ENCODE results near the gene MSRB2.

- no peak for TF ChIP-seq NFE2L2 (IDR thresholded peaks at IDR 0.05; ENCODE audit: low read depth, low read length)
- TF ChIP-seq, protein P1, sequence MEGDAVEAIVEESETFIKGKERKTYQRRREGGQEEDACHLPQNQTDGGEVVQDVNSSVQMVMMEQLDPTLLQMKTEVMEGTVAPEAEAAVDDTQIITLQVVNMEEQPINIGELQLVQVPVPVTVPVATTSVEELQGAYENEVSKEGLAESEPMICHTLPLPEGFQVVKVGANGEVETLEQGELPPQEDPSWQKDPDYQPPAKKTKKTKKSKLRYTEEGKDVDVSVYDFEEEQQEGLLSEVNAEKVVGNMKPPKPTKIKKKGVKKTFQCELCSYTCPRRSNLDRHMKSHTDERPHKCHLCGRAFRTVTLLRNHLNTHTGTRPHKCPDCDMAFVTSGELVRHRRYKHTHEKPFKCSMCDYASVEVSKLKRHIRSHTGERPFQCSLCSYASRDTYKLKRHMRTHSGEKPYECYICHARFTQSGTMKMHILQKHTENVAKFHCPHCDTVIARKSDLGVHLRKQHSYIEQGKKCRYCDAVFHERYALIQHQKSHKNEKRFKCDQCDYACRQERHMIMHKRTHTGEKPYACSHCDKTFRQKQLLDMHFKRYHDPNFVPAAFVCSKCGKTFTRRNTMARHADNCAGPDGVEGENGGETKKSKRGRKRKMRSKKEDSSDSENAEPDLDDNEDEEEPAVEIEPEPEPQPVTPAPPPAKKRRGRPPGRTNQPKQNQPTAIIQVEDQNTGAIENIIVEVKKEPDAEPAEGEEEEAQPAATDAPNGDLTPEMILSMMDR (conservative IDR thresholded peaks at IDR 0.05; ENCODE audit: low read depth, low read length): no peak
Observed at GRCh38 chr10:23106331-23107072, 11.1 kb downstream of the MSRB2 start.
